Measurements from ENCODE around the gene KICS2. TPM values are rescaled to one million over a fixed set of nuclear protein-coding genes. Genes with fewer than 3 reads are reported as not detected.

KICS2 gene
- total RNA-seq, 1 experiment from 2014 or later, result 9.6 TPM

Other genes with a start within 250 kb of the KICS2 start
- 2.8 TPM for gene C12orf56, start 168.5 kb upstream of the KICS2 start, total RNA-seq (2021; ENCODE audit: unreplicated experiment)
- gene XPOT, start 182.1 kb upstream of the KICS2 start, total RNA-seq (2021; ENCODE audit: unreplicated experiment), result 155 TPM
- gene TBK1, start 229.8 kb upstream of the KICS2 start, total RNA-seq (2021; ENCODE audit: unreplicated experiment), result 32.4 TPM

All from Panc1 (cell line).